NCI-H460 (cell line): Measurements from ENCODE around the gene RNF149. TPM values are rescaled to one million over a fixed set of nuclear protein-coding genes. Genes with fewer than 3 reads are reported as not detected.
"Not testable (repeated sequence)": the region's sequence is repeated elsewhere in the genome, so short reads cannot be mapped to it uniquely, and the experiment has no call there.

Experiments used
- DNase-seq: peaks from one replicate; pipeline ENCODE4 v3.0.0-alpha.2; 2016; ENCODE audit warnings: low read depth; ENCODE audit errors: extremely low read depth
- small RNA-seq, 2 experiments: library from RNA; depleted of rRNA; stranded (forward); fragments of <200 nt; gene quantifications; one replicate each; pipeline ENCODE3, GENCODE V24; 2014
- total RNA-seq: library from RNA; depleted of rRNA; stranded (reverse); fragments of >200 nt; shearing (Covaris generic); gene quantifications from 2 replicates; pipeline ENCODE4 v1.2.3, GENCODE V29; 2014; rRNA removed

Gene RNF149
- total RNA-seq, 1 experiment from 2014 or later = 52.0 TPM

GRCh38 chr2:101237944-101238343 lies 70.6 kb downstream of the RNF149 start:
- not testable (repeated sequence) for DNase-seq

GRCh38 chr2:101235956-101236355 lies 72.5 kb downstream of the RNF149 start:
- DNase-seq = not testable (repeated sequence)

DNA sequence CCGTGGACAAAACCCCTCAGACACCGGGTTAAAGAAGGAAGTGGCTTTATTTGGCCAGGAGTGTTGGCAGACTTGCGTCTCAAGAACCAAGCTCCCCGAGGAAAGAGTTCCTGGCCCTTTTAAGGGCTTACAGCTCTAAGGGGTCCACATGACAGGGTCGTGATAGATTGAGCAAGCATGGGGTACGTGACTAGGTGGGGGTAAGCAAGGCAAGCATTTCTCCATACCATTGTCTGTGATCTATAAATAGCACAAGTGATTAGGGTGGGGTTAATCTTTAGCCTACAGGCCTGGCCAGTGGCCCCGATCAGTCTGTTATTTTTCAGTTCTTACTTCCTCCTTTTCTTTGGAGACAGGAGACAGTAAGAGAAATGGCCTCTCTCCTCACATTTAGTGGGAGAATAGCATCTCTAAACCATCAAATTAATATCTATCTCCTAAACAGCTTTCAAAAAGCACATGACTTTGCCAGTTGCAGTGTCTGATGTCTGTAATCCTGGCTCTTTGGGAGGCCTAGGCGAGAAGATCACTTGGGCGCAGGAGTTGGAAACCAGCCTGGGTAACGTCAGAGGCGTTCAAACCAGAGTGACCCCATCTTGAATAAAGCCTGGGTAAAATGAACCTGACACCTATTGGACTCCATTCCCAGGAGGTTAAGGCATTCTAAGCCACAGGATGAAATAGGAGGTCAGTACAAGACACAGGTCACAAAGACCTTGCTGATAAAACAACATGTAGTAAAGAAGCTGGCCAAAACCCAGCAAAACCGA lies 74.1 kb downstream of the RNF149 start:
- no peak for DNase-seq

GRCh38 chr2:101232770-101233169 lies 75.7 kb downstream of the RNF149 start:
- DNase-seq = no peak

GRCh38 chr2:101231937-101232730 lies 76.4 kb downstream of the RNF149 start:
- DNase-seq = no peak

- DNase-seq = no peak
These were observed 77.3 kb downstream of the RNF149 start for GRCh38 chr2:101231240-101231639.

- no peak for DNase-seq
These were observed 77.9 kb downstream of the RNF149 start for GRCh38 chr2:101230541-101231001.

Small RNA genes lying within 50 kb of the gene (small RNA-seq; reads per million reads assigned to genes)
- 0 to 0.94 reads per million in 2 experiments for gene MIR5696
- 6.3 to 12.7 reads per million in 2 experiments for gene SNORD89

Other genes with a start within 250 kb of the RNF149 start
- gene TBC1D8, start 157.3 kb downstream of the RNF149 start, total RNA-seq = 25.9 and 27.8 TPM in 2 replicates
- gene CNOT11, start 55.8 kb downstream of the RNF149 start, total RNA-seq = 56.6 and 64.2 TPM in 2 replicates
- 0.10 and 0.20 TPM in 2 replicates for gene CREG2, start 78.8 kb upstream of the RNF149 start, total RNA-seq
- gene RFX8, start 166.4 kb upstream of the RNF149 start, total RNA-seq = 0.12 TPM in 1 of 2 replicates, not detected in the other